Measurements from ENCODE around the gene ADCK2.
"Not testable (repeated sequence)": the region's sequence is repeated elsewhere in the genome, so short reads cannot be mapped to it uniquely, and the experiment has no call there.

The ADCK2 gene

DNA sequence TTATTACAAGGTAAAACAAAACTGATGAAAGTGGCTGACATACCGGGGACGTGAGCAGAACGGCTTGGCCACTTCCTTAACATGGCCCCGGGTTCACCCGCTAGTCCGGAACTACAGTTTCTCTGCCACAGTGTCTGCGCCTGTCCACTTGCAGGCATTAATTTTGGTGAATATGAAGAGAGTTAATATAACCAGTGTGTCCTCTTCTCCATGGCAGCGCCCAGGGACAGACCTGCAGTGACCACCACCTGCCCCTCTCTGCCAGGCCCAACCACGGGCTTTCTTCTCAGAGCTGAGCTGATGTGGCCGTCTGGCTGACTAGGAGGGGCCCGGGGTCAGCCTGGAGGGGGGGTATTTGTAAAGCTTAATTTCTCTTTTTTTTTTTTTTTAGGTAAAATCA, 22.6 kb downstream of the ADCK2 start:
- no peak for DNase-seq (ENCODE audit: low spot score)

DNA sequence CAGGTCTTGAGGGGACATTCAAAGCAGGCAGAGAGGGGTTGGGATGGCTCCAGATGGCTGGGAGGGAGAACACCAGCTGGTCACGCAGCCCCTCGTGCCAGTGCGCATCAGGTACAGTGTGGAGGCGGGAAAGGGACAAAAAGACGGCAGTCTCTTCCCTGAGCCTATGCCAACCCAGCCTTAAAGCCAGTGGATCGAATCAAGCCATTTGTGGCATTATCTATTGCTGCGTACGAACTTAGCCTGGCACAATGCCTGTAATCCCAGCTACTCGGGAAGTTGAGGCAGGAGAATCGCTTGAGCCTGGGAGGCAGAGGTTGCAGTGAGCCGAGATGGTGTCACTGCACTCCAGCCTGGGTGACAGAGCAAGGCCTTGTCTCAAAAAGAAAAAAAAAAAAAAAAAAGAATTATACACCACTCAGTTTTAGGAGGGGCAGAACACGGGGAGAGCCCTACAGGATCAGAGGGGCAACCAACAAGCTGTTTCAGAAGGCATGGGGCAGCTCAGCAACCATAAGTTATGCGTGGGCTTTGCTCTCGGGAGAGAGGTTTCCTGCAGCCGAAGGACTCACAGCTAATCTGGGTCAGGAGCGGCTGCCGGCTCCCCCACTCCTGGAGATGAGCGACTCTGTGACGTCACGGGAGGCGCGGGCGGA, 23.4 kb downstream of the ADCK2 start:
- DNase-seq (ENCODE audit: low spot score): peak; percentile 93

DNA sequence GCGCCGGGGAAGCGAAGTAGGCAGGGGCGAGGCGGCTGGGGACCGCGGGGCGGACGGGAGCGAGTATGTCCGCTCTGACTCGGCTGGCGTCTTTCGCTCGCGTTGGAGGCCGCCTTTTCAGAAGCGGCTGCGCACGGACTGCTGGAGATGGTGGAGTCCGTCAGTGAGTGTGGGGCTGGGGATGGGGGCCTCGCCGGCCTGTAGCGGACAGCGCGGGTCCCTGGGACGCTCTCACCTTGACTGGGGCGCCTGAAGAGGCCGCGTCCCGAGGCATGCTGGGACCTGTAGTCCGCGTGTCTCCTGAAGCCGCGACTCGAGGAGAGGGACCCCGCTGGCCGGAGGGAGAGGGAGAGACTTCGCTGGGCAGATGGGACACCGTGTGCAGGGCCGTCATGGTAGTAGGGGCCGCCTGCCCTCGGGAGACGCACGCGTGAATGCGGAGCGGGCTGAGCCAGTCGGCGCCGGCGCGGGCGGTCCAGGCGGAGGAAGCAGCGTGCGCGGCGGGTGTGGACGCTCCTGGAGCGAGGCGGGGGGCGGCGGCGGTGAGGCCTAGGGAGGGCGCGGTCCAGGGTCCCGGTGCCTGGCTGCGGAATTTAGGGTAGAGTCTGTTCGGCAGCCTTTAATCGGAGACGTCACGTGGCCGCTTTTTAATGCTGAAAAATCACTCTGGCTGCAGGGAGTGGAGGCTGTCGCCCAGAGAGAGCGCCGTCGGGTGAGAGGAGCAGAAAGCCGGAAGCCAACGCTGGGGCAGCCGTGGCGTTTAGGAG, 24.1 kb downstream of the ADCK2 start, which contains the start of gene NDUFB2:
TSS of gene NDUFB2 (plus strand) at position 29 of the 767 bp plus-strand sequence. CDS start at position 66, 37 bp downstream.
- DNase-seq (ENCODE audit: low spot score): peak; percentile 83

DNA sequence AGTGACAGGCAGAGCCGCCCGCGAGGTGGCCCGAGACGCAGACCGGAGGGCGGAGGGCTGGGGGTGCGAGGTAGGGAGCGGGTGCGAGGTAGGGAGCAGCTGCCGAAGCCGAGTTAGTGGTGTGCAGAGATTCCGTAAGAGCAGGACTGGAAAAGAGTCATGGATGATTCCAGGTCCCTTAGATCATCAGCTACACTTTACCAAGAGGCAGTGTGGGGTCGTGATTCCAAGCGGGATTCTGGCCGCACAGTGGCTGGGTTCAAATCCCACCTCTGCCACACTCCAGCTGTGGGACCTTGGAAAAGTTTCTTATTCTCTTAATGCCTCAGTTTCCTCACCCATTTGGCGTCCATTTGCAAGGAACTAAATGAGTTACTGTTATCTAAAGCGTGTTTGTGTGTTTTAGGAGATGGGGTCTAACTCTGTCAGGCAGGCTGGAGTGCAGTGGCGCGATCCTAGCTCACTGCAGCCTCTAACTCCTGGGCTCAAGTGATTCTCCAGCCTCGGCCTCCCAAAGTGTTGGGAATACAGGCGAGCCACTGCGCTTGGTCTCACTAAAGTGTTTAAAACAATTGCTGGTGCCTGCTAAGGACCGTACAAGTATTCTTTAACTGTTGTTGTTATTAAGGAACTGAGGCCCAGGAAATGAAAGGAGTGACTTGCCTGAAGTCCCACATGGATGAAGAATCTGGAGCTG, 24.9 kb downstream of the ADCK2 start:
- DNase-seq (ENCODE audit: low spot score): peak; percentile 77

DNA sequence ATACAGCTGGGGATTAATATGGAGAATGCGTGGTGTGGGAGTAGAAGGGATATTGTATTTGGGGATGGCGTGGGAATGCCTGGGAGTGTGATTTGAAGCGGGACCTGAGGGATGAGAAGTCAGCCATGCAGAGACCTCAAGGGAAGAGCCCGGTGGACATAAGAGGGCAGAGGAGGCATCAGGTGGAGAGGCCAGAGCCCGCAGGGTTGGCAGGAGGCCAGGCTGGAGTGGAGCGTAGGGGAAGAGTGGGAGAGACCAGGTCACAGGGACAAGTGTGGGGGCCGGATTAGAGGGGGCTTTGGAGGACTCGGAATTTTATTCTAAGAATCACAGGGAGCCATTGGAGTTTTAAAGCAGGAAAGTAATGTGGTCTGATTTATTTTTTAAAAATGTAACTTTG, 25.7 kb downstream of the ADCK2 start:
- DNase-seq (ENCODE audit: low spot score): peak; percentile 30

DNA sequence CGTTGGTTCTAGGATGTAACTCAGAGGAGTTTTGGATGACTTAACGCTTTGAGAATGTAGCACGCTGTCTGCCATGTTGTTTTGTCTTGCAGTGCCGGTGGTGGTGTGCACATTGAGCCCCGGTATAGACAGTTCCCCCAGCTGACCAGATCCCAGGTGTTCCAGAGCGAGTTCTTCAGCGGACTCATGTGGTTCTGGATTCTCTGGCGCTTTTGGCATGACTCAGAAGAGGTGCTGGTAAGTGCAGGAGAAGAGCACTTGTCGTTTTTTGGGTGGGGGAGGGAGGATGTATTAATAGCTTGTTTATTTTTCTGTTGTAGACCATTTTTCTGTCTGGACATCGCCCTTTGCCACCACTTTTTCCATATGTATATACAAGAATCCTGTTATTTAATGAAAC, 30.0 kb downstream of the ADCK2 start:
- no peak for DNase-seq (ENCODE audit: low spot score)

DNA sequence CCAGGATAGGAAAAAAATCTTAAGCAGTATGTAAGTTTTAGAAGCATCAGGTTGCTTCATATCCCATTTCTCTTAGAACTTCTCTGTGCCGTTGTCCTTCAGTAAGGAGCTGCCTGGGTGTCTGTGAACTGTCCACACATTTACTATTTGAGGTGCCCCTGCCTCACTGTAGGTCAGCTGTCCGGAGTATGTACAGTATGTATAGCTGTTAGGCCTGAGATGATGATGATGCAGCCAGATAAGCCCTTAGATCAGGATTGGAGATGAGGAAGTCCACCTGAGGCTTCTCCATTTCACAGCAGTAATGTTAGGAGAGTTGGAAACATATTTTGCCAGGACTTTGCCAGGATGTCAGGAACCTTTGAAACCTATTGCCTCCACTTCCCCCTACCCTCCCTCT, 31.5 kb downstream of the ADCK2 start:
- DNase-seq (ENCODE audit: low spot score): no peak

DNA sequence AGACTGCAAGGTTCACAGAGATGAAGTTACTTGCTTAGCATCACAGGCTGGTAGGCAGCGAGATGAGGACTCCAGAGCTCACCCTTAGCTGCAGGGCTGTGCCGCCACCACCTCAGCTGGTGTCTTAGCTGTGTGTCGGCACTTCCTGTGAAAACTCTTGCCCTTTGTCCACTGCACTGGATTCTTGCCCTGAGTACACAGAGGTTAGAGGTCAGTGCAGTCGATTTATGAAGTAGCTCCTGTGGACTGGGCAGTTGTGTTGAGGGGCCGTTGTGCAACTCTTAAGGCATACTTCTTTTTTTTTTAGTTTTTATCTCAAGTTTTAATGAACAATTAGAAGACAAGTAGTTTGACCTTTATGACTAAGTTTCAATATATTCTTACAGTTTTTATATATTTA, 34.4 kb downstream of the ADCK2 start:
- no peak for DNase-seq (ENCODE audit: low spot score)

DNA sequence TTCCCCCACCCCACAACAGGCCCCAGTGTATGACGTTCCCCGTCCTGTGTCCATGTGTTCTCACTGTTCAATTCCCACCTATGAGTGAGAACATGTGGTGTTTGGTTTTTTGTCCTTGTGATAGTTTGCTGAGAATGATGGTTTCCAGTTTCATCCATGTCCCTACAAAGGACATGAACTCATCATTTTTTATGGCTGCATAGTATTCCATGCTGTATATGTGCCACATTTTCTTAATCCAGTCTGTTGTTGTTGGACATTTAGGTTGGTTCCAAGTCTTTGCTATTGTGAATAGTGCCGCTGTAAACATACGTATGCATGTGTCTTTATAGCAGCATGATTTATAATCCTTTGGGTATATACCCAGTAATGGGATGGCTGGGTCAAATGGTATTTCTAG, 36.0 kb downstream of the ADCK2 start:
- DNase-seq (ENCODE audit: low spot score): not testable (repeated sequence)

DNA sequence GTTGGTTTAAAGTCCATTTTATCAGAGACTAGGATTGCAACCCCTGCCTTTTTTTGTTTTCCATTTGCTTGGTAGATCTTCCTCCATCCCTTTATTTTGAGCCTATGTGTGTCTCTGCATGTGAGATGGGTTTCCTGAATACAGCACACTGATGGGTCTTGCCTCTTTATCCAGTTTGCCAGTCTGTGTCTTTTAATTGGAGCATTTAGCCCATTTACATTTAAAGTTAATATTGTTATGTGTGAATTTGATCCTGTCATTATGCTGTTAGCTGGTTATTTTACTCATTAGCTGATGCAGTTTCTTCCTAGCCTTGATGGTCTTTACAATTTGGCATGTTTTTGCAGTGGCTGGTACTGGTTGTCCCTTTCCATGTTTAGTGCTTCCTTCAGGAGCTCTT, 39.6 kb downstream of the ADCK2 start:
- not testable (repeated sequence) for DNase-seq (ENCODE audit: low spot score)

DNA sequence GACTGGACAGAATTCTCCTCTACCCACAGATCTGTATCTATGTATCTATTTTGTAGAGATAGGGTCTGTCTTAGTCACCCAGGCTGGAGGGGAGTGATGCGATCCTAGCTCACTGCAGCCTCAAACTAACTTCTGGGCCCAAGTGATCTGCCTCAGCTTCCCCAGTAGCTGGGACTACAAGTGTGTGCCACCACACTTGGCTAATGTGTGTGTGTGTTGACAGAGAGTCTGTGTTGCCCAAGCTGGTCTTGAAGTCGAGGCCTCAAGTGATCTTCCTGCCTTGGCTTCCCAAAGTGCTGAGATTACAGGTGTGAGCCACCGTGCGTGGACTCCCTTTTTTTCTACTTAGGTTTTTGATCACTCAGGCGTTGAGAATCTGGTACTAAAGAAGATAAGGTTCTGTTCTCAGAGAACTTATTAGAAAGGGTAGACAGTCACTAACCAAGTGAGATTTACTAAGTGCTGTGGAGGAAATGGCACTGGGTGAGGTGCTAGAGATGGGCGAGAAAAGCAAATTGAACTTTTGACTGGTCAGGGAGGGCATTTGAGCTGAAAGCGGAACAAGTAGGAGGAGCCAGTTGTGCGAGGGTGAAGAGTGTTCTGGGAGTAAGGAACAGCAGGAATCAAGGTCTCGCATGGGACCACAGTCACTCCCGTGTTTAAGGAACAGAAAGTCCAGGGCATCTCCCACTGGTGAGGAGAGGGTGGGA, 41.7 kb downstream of the ADCK2 start:
- no peak for DNase-seq (ENCODE audit: low spot score)

DNA sequence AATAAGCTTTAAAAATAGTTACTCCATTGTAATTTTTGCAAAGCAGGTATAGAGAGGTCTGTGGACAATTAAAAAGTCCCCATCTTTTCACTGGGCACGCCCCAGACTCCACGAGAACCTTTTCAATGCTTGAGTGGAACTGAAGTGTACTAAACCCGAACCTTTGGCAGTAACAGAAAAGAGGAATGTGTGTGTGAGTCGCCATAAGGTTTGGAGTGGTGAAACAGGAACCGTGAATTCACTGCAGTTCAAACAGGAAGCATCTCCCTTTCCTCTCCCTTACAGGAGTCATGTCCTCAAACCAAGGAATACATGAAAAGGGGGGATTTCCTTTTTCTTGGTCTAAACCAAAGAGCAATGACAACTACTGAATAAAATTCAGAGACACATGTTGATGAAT, 47.0 kb downstream of the ADCK2 start:
- peak; percentile 58 for DNase-seq (ENCODE audit: low spot score)

DNA sequence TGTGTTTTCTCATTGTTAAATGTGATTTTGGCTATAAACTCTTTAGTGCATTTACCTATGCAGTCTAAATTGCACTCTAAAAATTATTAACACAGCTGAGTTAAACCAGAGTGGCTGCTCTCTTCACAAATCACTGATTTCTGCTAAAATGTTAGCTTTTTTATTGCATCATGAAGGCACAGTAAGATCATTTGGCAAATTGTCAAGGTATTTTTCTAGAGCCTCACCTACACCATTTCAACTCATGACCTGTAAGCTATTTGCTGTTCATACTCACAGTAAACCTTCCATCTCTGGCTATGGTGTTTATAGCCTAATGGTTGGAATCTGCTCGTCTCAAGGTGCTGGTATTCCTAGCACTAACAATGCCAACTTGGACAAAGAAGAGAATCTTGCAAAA, 49.5 kb downstream of the ADCK2 start:
- peak; percentile 74 for DNase-seq (ENCODE audit: low spot score)

DNA sequence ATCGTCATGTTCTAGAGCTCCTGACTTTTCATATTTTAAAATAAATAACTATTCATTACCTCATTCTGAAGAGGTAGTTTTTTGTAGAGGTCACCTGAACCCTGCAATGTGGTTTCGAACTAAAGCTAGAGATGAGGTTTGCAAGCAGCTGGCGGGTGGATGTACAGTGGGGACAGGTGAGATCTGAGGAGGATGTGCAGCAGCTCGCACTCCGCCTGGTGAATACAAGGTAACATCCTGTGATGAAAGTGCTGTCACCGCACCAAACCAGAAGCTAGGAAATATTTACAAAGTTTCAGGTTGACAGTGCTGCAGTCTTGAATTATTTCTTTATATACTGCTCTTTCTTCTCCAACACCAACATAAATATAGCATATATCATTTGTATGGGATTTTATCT, 50.3 kb downstream of the ADCK2 start:
- no peak for DNase-seq (ENCODE audit: low spot score)

DNA sequence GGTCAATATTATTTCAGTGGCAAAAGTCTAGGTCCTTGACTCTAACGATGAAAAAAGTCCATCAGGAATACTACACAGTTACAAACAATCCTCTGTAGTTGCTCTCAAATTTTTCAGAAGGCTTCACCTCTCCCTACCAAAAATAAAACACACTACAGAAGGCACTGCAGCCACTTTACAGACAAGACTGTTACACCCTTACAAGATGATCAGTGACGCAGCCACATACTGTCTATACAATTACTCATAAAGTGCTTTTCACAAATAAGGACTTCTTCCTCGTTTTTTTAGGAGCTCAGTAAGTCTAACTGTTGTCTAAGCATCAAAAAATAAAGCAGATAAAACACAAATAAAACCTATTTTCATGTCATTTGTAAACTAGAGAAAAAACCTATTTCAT, 50.8 kb downstream of the ADCK2 start:
- DNase-seq (ENCODE audit: low spot score): no peak

DNA sequence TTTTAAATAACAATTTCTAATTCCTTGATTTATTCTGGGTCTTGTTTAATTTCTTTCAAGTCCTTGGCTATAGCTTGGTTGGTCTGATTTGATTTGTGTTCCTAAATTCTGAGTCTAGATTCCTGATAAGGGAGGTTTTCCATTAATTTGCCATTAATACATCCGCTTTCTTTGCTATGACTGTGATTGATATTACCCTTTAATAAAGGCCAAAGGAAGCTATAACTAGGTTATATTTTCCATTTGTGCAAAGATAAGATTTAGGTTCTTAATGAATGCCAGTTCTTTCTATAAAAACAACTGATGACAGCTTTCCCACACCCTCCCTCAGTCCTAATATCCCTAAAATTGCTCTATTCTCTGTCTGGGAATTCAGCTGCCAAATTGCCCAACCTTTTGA, 52.0 kb downstream of the ADCK2 start:
- no peak for DNase-seq (ENCODE audit: low spot score)

DNA sequence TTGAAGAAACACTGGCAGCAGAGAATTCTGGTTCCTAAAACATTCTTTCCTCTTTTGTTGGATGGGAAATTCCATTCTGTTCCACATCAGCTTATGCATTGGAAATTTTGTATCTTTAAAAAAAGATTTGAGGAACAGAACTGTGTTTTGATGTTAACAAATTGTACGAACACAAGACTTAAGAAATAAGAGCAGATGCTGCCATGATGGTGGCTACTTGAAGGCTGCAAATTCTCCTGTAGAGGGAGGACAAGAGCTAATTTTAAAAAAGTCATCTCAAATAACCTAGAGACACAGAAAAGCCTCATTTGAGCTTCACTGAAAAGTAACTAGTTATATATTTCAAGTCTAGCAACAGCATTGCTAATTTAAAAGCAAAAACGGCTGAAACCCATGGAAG, 53.5 kb downstream of the ADCK2 start:
- DNase-seq (ENCODE audit: low spot score): peak; percentile 39

DNA sequence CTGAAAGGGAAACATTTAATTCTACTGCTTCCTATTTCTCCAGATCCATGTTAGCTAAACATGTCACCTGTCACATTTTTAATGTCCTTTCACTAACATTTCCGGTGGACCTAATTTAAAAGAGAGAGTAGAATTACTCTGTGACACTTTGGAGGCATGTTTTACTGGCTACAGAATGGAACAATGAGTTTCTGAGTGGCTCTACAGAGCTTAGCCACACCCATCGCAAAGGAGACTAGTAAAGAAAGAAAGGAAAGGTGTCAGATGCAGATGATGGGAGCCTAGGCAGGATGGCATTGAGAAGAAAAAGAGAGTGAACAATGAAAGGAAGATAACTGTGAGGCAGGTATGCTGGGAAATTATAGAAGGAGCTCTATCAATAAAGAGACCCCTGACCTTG, 59.7 kb downstream of the ADCK2 start:
- DNase-seq (ENCODE audit: low spot score): no peak

DNA sequence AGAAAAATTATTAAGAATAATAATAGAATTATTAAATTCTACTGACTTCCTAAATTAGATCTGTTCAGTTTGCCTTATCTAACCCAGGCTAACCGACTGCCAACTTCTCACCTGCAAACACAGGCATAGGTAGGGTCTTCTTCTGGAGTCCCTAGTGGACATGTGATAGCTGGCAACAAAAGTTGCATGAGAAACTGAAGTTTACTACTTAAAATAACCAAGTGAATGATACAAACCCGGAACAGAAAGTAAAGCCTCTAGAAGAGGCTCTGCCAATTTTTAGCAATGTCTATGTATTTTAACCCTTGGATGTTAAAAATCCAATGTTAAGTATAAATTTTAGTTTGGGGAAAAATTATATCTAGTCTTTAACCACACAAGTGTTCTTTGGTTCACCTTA, 61.4 kb downstream of the ADCK2 start:
- DNase-seq (ENCODE audit: low spot score): no peak

DNA sequence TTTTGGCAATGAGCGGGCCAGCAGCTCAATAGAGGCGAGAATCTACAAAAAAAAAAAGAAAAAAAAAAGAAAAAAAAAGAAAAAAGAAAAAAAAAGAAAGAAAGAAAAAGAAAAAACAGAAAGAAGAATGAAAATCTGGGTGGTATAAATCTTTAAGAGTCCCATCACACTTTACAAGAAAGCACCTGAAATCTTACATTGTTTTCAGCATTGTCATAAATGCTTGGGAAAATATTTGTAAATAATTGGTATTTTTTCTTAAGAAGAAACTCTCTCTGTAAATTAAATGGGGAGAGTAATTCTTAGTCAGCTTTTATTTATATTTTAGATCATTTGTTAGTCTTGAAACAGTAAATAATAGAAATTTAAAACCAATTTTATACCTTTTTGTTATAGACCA, 62.0 kb downstream of the ADCK2 start:
- no peak for DNase-seq (ENCODE audit: low spot score)

DNA sequence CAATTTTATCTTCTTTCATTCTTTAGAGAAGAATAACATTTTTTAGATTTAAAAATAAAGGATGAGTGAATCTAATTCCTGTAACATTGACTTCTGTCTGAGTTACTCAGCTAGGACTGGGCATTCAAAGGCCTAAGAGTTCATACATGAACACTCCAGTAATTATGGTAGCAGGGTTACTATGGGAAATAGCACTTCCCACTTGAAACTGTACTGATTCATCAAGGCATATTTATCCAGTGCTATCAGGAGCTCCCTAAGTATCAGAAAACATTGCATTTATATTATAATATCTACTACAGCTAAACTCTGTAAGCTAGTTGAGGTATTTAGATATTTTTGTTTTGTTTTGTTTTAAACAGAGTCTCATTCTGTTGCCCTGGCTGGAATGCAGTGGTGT, 65.5 kb downstream of the ADCK2 start:
- no peak for DNase-seq (ENCODE audit: low spot score)

DNA sequence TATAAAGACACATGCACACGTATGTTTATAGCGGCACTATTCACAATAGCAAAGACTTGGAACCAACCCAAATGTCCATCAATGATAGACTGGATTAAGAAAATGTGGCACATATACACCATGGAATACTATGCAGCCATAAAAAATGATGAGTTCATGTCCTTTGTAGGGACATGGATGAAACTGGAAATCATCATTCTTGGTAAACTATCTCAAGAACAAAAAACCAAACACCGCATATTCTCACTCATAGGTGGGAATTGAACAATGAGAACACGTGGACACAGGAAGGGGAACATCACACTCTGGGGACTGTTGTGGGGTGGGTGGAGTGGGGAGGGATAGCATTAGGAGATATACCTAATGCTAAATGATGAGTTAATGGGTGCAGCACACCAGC, 70.5 kb downstream of the ADCK2 start:
- not testable (repeated sequence) for DNase-seq (ENCODE audit: low spot score)

DNA sequence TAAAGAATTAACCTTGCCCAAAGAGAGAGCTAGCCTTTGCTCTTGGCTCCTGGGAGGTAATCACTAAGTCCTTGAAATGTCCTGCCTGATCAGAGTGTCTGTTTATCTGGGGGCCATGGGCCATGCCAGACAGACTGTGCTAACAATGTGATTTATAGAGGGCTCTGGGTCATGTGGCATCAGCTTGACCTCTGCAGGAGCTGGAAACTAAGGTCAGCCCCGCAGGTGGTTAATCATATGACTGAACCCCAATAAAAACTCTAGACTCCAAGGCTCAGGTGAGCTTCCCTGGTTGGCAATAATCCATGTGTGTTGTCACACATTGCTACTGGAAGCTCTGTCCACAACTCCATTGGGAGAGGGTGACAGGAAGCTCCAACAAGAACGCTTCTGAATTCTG, 71.3 kb downstream of the ADCK2 start:
- no peak for DNase-seq (ENCODE audit: low spot score)
